ENCODE measurements around the gene TSNAX. TPM values are rescaled to one million over a fixed set of nuclear protein-coding genes. Genes with fewer than 3 reads are reported as not detected.
A peak's percentile ranks its signal among the peaks of the same experiment; 100 is the strongest.

Gene TSNAX
- total RNA-seq, 1 donor from 2014 or later = 38.7 TPM

DNA sequence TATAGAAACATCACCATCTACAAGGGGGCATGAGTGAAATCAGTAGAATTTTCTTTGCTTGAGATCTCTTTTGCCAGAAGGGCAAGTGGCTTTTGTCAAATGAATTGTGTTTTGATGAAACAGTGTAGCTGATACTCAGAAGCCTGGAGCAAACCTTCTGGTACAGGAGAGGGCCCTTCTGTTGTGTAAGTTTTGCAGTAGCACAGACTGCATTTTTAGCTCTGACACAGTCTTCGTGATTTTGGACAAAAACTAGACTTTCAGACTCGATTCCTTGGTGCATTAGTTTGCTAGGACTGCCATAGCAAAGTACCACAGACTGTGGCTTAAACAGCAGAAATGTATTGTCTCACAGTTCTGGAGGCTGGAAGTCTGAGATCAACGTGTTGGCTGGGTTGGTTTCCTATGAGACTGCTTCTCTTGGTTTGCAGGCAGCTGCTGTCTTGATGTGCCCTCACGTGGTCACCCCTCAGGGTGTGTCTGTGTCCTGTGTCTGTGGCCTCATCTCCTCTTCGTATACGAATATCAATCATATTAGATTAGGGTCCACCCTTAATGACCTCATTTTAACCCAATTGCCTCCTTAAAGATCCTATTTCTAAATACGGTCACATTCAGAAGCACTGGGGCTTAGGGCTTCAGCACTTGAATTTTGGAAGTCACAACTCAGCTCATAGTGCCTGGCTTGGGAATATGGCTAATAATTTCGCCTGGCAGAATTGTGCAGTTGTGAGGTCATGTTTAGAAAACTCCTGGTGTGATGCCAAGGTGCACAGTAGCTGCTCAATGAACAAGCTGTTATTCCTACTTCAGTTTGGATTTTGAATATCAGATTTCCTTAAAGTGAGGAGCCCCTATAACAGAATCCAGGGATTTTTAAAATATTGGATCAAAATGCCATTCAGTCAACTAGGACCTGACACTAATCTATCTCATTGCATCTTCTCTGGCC lies 77.0 kb downstream of the TSNAX start:
- ChIA-PET CTCF (interaction anchor here (1.0 to 2.1 kb wide), 4 partner anchors 11 to 248 kb away, joined by 3 to 12 read pairs (median 4); no protein-coding TSS in a partner anchor), POLR2A (no interaction called here)
- H3K27ac Mint-ChIP-seq = no peak overlapping the region
- no peaks in the 10 kb centered on the region for H3K36me3 Mint-ChIP-seq (ENCODE audit: low read depth)
- H3K27me3 Mint-ChIP-seq = peaks cover 4% of the 10 kb centered on the region
- DNase-seq (no peak), ATAC-seq (ENCODE audit: low read depth) (no peak)
- intact Hi-C loops (cut with micrococcal nuclease) = no loop called here
- TF ChIP-seq, protein P1, sequence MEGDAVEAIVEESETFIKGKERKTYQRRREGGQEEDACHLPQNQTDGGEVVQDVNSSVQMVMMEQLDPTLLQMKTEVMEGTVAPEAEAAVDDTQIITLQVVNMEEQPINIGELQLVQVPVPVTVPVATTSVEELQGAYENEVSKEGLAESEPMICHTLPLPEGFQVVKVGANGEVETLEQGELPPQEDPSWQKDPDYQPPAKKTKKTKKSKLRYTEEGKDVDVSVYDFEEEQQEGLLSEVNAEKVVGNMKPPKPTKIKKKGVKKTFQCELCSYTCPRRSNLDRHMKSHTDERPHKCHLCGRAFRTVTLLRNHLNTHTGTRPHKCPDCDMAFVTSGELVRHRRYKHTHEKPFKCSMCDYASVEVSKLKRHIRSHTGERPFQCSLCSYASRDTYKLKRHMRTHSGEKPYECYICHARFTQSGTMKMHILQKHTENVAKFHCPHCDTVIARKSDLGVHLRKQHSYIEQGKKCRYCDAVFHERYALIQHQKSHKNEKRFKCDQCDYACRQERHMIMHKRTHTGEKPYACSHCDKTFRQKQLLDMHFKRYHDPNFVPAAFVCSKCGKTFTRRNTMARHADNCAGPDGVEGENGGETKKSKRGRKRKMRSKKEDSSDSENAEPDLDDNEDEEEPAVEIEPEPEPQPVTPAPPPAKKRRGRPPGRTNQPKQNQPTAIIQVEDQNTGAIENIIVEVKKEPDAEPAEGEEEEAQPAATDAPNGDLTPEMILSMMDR (IDR thresholded peaks at IDR 0.05) = no peak
- H3K4me1 Mint-ChIP-seq = peaks cover 20% of the 10 kb centered on the region
- no peak overlapping the region for H3K4me3 Mint-ChIP-seq
- H3K9me3 Mint-ChIP-seq = no peaks in the 10 kb centered on the region

- H3K9me3 Mint-ChIP-seq = no peaks in the 10 kb centered on the region
- no peak overlapping the region for H3K4me3 Mint-ChIP-seq
- no peaks in the 10 kb centered on the region for H3K36me3 Mint-ChIP-seq (ENCODE audit: low read depth)
- no peak overlapping the region for H3K27ac Mint-ChIP-seq
- TF ChIP-seq, protein P1 (IDR thresholded peaks at IDR 0.05) = no peak
- no peak for ATAC-seq (ENCODE audit: low read depth)
- ChIA-PET POLR2A (no interaction called here), CTCF (interaction anchor here (1.0 to 2.1 kb wide), 3 partner anchors 186 to 249 kb away, joined by 3 to 12 read pairs (median 3); no protein-coding TSS in a partner anchor)
- intact Hi-C loops (cut with micrococcal nuclease) = no loop called here
- no peak for DNase-seq
- peaks cover 33% of the 10 kb centered on the region for H3K4me1 Mint-ChIP-seq
- H3K27me3 Mint-ChIP-seq = peaks cover 4% of the 10 kb centered on the region
Measured at GRCh38 chr1:231606712-231607111, 78.2 kb downstream of the TSNAX start.

GRCh38 chr1:231610388-231610787 lies 81.9 kb downstream of the TSNAX start:
- no peaks in the 10 kb centered on the region for H3K36me3 Mint-ChIP-seq (ENCODE audit: low read depth)
- ATAC-seq (ENCODE audit: low read depth) (no peak), DNase-seq (no peak)
- H3K27ac Mint-ChIP-seq = no peak overlapping the region
- CTCF ChIA-PET = no interaction called here
- TF ChIP-seq, protein P1 (IDR thresholded peaks at IDR 0.05) = no peak
- H3K4me1 Mint-ChIP-seq = peaks cover 59% of the 10 kb centered on the region
- H3K27me3 Mint-ChIP-seq = peaks cover 4% of the 10 kb centered on the region
- peaks cover 12% of the 10 kb centered on the region for H3K9me3 Mint-ChIP-seq
- H3K4me3 Mint-ChIP-seq = no peak overlapping the region
- POLR2A ChIA-PET = interaction anchor here (0.8 kb wide), 1 partner anchor 272 kb away, joined by 3 read pairs; the partner anchor contains the start of genes EXOC8 and SPRTN
- intact Hi-C loops (cut with micrococcal nuclease) = loop anchor here (5.0 kb wide), 4 partner anchors 82 to 968 kb away; partner anchors contain the start of genes ARV1, COG2, GNPAT and TTC13

GRCh38 chr1:231611111-231611510 lies 82.6 kb downstream of the TSNAX start:
- Mint-ChIP-seq H3K9me3 (peaks cover 12% of the 10 kb centered on the region), H3K27me3 (peaks cover 4% of the 10 kb centered on the region), H3K4me1 (peaks cover 63% of the 10 kb centered on the region), H3K27ac (peak overlapping the region; percentile 5), H3K36me3 (ENCODE audit: low read depth) (no peaks in the 10 kb centered on the region), H3K4me3 (no peak overlapping the region)
- intact Hi-C loops (cut with micrococcal nuclease) = loop anchor here (5.0 kb wide), 4 partner anchors 81 to 969 kb away; partner anchors contain the start of genes ARV1, COG2, GNPAT and TTC13
- ATAC-seq (ENCODE audit: low read depth) = no peak
- no peak for DNase-seq
- POLR2A ChIA-PET = interaction anchor here (0.6 kb wide), 1 partner anchor 16 kb away, joined by 4 read pairs; the partner anchor contains the start of gene DISC1
- CTCF ChIA-PET = no interaction called here
- TF ChIP-seq, protein P1 (IDR thresholded peaks at IDR 0.05) = no peak

- Mint-ChIP-seq H3K4me3 (no peak overlapping the region), H3K9me3 (peaks cover 12% of the 10 kb centered on the region), H3K36me3 (ENCODE audit: low read depth) (no peaks in the 10 kb centered on the region), H3K4me1 (peaks cover 67% of the 10 kb centered on the region), H3K27me3 (peaks cover 4% of the 10 kb centered on the region), H3K27ac (peak overlapping the region; percentile 46)
- ATAC-seq (ENCODE audit: low read depth) = no peak
- ChIA-PET POLR2A (interaction anchor here (0.6 to 2.1 kb wide), 2 partner anchors 15 to 274 kb away, joined by 4 to 6 read pairs; partner anchors contain the start of genes DISC1, EXOC8 and SPRTN), CTCF (interaction anchor here (0.5 kb wide), 1 partner anchor 1021 kb away, joined by 4 read pairs; no protein-coding TSS in a partner anchor)
- intact Hi-C loops (cut with micrococcal nuclease) = loop anchor here (1.0 to 5.0 kb wide), 8 partner anchors 8 to 970 kb away; partner anchors contain the start of genes ARV1, COG2, DISC1 and EGLN1
- DNase-seq = no peak
- TF ChIP-seq, protein P1 (IDR thresholded peaks at IDR 0.05) = no peak
Measured at GRCh38 chr1:231611851-231612250, 83.4 kb downstream of the TSNAX start.

Data from activated B cell treated with CpG ODN at 0.5 μM for 24 hours (primary cell).